Neural cell (in vitro differentiated cells): ENCODE measurements around the gene DLG2. TPM values are rescaled to one million over a fixed set of nuclear protein-coding genes. Genes with fewer than 3 reads are reported as not detected.
"Not testable (repeated sequence)": the region's sequence is repeated elsewhere in the genome, so short reads cannot be mapped to it uniquely, and the experiment has no call there.

Source experiments
- H2AFZ ChIP-seq: fragments of 200-600, 300-800 bp; sonication (generic), shearing (Covaris generic); 2 replicates; pipeline ENCODE4 v1.6.0; 2014; ENCODE audit warnings: low read depth, mild to moderate bottlenecking, antibody characterized with exemption, low read length, moderate library complexity
- H3F3A ChIP-seq: fragments of 200-600 bp; shearing (Covaris generic); 2 replicates; pipeline ENCODE4 v1.6.1; 2016; ENCODE audit warnings: mild to moderate bottlenecking, moderate library complexity, mixed read lengths, antibody characterized with exemption, low read length; ENCODE audit not compliant: insufficient read depth, poor library complexity, severe bottlenecking
- H3K27ac ChIP-seq: fragments of 200-600, 300-800 bp; sonication (generic), shearing (Covaris generic); 2 replicates; pipeline ENCODE4 v1.5.1; 2014; ENCODE audit warnings: mild to moderate bottlenecking, low read length, moderate library complexity
- H3K27me3 ChIP-seq: fragments of 300-800, 200-600 bp; sonication (generic), shearing (Covaris generic); 2 replicates; pipeline ENCODE4 v1.6.0; 2014; ENCODE audit warnings: mild to moderate bottlenecking, low read depth, low read length, moderate library complexity; ENCODE audit not compliant: insufficient read depth
- H3K36me3 ChIP-seq: fragments of 300-800, 200-600 bp; sonication (generic), shearing (Covaris generic); 2 replicates; pipeline ENCODE4 v1.5.1; 2014; ENCODE audit warnings: mild to moderate bottlenecking, antibody characterized with exemption, low read length, moderate library complexity; ENCODE audit not compliant: insufficient read depth
- H3K4me2 ChIP-seq: fragments of 300-800, 200-600 bp; sonication (generic), shearing (Covaris generic); 2 replicates; pipeline ENCODE4 v1.6.0; 2014; ENCODE audit warnings: mild to moderate bottlenecking, low read length
- H3K4me3 ChIP-seq: fragments of 300-800, 200-600 bp; sonication (generic), shearing (Covaris generic); 2 replicates; pipeline ENCODE4 v1.5.1; 2014; ENCODE audit warnings: mild to moderate bottlenecking, low read length, moderate library complexity
- H3K79me2 ChIP-seq: fragments of 200-600 bp; shearing (Covaris generic); replicated peaks from 2 replicates; pipeline ENCODE4 v1.6.0; 2014; ENCODE audit warnings: mild to moderate bottlenecking, low read length, moderate library complexity; ENCODE audit not compliant: insufficient read depth
- H3K9ac ChIP-seq: fragments of 300-800, 200-600 bp; sonication (generic), shearing (Covaris generic); 2 replicates; pipeline ENCODE4 v1.6.1; 2016; ENCODE audit warnings: mild to moderate bottlenecking, low read length, mixed read lengths
- H3K9me2 ChIP-seq: fragments of 200-600 bp; shearing (Covaris generic); 2 replicates; pipeline ENCODE4 v1.6.1; 2016; ENCODE audit warnings: mild to moderate bottlenecking, low read length, mixed read lengths; ENCODE audit not compliant: insufficient read depth
- H3K9me3 ChIP-seq: fragments of 200-600, 300-800 bp; sonication (generic), shearing (Covaris generic); 2 replicates; pipeline ENCODE4 v1.6.1; 2016; ENCODE audit warnings: mild to moderate bottlenecking, mixed run types, low read length, moderate library complexity, mixed read lengths
- H4K20me1 ChIP-seq: fragments of 200-600 bp; shearing (Covaris generic); 2 replicates; pipeline ENCODE4 v1.6.1; 2016; ENCODE audit warnings: mild to moderate bottlenecking, mixed run types; ENCODE audit not compliant: insufficient read depth
- CTCF ChIP-seq: fragments of 450-650 bp; IDR thresholded peaks from 2 replicates; pipeline ENCODE4 v1.5.1; 2014; ENCODE audit warnings: antibody characterized with exemption, mild to moderate bottlenecking, moderate library complexity; ENCODE audit not compliant: poor library complexity, severe bottlenecking
- EP300 ChIP-seq: fragments of 450-650 bp; conservative IDR thresholded peaks from 2 replicates; pipeline ENCODE4 v1.6.1; 2014; ENCODE audit warnings: antibody characterized with exemption, mild to moderate bottlenecking, moderate library complexity; ENCODE audit not compliant: poor library complexity, severe bottlenecking
- EZH2 ChIP-seq: fragments of 200-600, 300-800 bp; shearing (Covaris generic), sonication (generic); IDR thresholded peaks from 2 replicates; pipeline ENCODE4 v1.6.1; 2014; ENCODE audit warnings: antibody characterized with exemption, low read length, borderline replicate concordance, mild to moderate bottlenecking; ENCODE audit not compliant: insufficient read depth, poor library complexity, severe bottlenecking
- MXI1 ChIP-seq: fragments of 450-650 bp; conservative IDR thresholded peaks from 2 replicates; pipeline ENCODE4 v1.6.1; 2014; ENCODE audit warnings: antibody characterized with exemption, mild to moderate bottlenecking; ENCODE audit not compliant: poor library complexity, severe bottlenecking
- POLR2AphosphoS5 ChIP-seq: IDR thresholded peaks from 2 replicates; pipeline ENCODE4 v1.6.1; 2012
- RAD21 ChIP-seq: fragments of 450-650 bp; conservative IDR thresholded peaks from 2 replicates; pipeline ENCODE4 v1.6.1; 2014; ENCODE audit warnings: antibody characterized with exemption, mild to moderate bottlenecking, moderate library complexity
- REST ChIP-seq: IDR thresholded peaks from 2 replicates; pipeline ENCODE4 v1.6.1; 2012; ENCODE audit warnings: borderline replicate concordance
- SMC3 ChIP-seq: fragments of 450-650 bp; conservative IDR thresholded peaks from 2 replicates; pipeline ENCODE4 v1.6.1; 2014; ENCODE audit warnings: antibody characterized with exemption, mild to moderate bottlenecking, moderate library complexity; ENCODE audit not compliant: poor library complexity
- TAF1 ChIP-seq: IDR thresholded peaks from 2 replicates; pipeline ENCODE4 v1.6.1; 2012; ENCODE audit warnings: low read depth
- polyA plus RNA-seq: library from polyadenylated mRNA; depleted of rRNA; stranded (reverse); fragments of >200 nt; gene quantifications from 2 replicates; pipeline ENCODE4 v1.2.3, GENCODE V29; 2014

The DLG2 gene
- polyA plus RNA-seq, 1 donor from 2014 or later: 179 TPM

DNA sequence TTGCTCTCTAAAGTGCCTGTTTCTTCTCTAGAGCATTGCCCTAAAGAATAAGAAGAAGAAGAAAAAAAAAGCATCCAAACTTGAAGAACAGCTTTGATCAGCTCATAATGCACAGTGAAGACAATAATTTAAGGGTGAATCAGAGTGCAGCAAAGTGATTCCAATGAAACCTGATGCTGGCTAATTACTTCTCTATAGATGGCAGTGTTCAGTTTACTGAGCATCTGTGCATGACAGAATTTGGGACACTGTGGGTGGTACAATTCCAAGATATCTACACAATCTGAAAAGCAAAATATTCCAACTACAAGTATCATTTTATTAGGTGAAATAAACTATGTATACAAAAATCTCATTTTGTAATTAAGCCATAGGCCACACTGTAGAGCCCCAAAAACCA is 1890.5 kb downstream of the DLG2 start:
- Histone ChIP-seq H3K9me2 (no peaks in the 10 kb centered on the region), H3K9ac (no peak overlapping the region), H3F3A (no peaks in the 10 kb centered on the region), H3K9me3 (no peaks in the 10 kb centered on the region), H4K20me1 (no peaks in the 10 kb centered on the region), H3K27ac (no peak overlapping the region), H3K27me3 (no peaks in the 10 kb centered on the region), H3K79me2 (no peaks in the 10 kb centered on the region), H2AFZ (no peak overlapping the region), H3K36me3 (no peaks in the 10 kb centered on the region), H3K4me3 (no peak overlapping the region), H3K4me2 (no peak overlapping the region)
- TF ChIP-seq EZH2 (no peak), CTCF (no peak), REST (no peak), EP300 (no peak), TAF1 (no peak), MXI1 (no peak), RAD21 (no peak), POLR2AphosphoS5 (no peak), SMC3 (no peak)

DNA sequence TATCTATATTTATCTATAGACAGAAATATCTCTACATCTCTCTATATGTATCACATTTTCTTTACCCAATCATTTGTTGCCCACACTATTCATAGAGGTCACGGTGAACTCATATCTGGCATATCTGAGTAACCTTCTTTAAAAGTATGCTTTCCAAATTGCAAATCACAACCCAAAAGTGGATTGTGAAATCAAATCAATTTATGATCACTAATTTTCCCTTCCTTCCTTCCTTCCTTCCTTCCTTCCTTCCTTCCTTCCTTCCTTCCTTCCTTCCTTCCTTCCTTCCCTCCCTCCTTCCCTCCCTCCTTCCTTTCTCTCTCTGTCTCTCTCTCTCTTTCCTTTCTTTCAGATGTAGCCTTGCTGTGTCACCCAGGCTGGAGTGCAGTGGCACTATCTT is 1893.0 kb downstream of the DLG2 start:
- H3F3A ChIP-seq: no peaks in the 10 kb centered on the region

DNA sequence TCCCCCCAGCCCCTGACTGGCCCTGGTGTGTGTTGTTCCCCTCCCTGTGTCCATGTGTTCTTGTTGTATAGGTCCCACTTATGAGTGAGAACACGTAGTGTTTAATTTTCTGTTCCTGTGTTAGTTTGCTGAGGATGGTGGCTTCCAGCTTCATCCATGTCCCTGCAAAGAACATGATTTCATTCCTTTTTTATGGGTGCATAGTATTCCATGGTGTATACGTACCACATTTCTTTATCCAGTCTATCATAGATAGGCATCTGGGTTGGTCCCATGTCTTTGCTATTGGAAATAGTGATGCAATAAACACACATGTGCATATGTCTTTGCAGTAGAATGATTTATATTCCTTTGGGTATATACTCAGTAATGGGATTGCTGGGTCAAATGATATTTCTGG is 1895.9 kb downstream of the DLG2 start:
- H3K9me3 ChIP-seq, H3F3A ChIP-seq, H3K9me2 ChIP-seq, H3K4me3 ChIP-seq, H3K4me2 ChIP-seq, H3K27me3 ChIP-seq, H3K9ac ChIP-seq, H3K27ac ChIP-seq, H3K79me2 ChIP-seq, H2AFZ ChIP-seq, H3K36me3 ChIP-seq, H4K20me1 ChIP-seq: not testable (repeated sequence)

More for the DNA sequence above, 1893.0 kb downstream of the DLG2 start:
- TF ChIP-seq POLR2AphosphoS5: no peak
- Histone ChIP-seq H3K9me2 (no peaks in the 10 kb centered on the region), H3K36me3 (no peaks in the 10 kb centered on the region), H3K27ac (no peak overlapping the region), H2AFZ (no peak overlapping the region), H3K4me3 (no peak overlapping the region), H4K20me1 (no peaks in the 10 kb centered on the region), H3K27me3 (no peaks in the 10 kb centered on the region), H3K9ac (no peak overlapping the region), H3K4me2 (no peak overlapping the region), H3K79me2 (no peaks in the 10 kb centered on the region), H3K9me3 (no peaks in the 10 kb centered on the region)
